ENCODE measurements around the gene CNIH2. TPM values are rescaled to one million over a fixed set of nuclear protein-coding genes. Genes with fewer than 3 reads are reported as not detected.

CNIH2 gene
- total RNA-seq, 1 experiment from 2014 or later, result 8.4 TPM

DNA sequence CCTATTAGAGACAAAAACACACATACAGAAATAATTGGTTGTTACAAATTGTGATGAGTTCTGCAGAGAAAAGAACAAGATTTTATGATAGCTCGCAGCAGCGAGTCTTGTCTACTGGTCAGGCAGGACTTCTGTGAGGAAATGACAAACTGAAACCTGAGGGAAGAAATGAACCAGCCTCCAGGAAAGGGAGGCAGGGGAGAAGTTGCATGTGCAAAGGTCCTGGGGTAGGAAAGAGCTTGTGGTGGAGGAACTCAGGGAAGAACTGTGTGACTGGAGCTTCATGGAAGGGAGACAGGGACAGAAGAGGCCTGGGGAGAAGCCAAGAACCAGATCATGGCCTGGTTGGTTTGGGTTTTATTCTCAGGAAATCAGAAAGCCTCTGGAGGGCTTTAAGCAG lies 18.8 kb upstream of the CNIH2 start:
- no peak for DNase-seq (ENCODE audit: low spot score)

- DNase-seq (ENCODE audit: low spot score), result no peak
These were observed 18.0 kb upstream of the CNIH2 start for GRCh38 chr11:66259956-66260355.

DNA sequence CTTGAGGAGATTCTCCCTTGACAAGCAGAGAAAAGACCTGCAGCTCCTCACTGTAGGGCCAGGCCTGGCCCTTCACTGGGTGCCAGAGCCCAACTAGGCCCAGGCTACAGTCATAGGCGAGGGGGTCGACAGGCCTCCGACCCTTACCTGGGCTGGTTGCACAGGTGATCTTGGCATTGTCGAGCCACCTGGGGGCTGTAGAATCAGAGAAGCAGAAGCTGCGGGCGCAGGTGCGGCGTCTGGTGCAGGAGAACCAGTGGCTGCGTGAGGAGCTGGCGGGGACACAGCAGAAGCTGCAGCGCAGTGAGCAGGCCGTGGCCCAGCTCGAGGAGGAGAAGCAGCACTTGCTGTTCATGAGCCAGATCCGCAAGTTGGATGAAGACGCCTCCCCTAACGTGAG lies 16.4 kb upstream of the CNIH2 start:
- no peak for DNase-seq (ENCODE audit: low spot score)

- DNase-seq (ENCODE audit: low spot score), result no peak
These were observed 15.8 kb upstream of the CNIH2 start for GRCh38 chr11:66262191-66262590.

- DNase-seq (ENCODE audit: low spot score), result no peak
These were observed 15.3 kb upstream of the CNIH2 start for GRCh38 chr11:66262696-66263095.

GRCh38 chr11:66263231-66263630 lies 14.7 kb upstream of the CNIH2 start:
- no peak for DNase-seq (ENCODE audit: low spot score)

- no peak for DNase-seq (ENCODE audit: low spot score)
These were observed 14.2 kb upstream of the CNIH2 start for GRCh38 chr11:66263785-66264184.

- DNase-seq (ENCODE audit: low spot score), result no peak
These were observed 13.6 kb upstream of the CNIH2 start for GRCh38 chr11:66264383-66264782.

GRCh38 chr11:66264914-66265313 lies 13.1 kb upstream of the CNIH2 start:
- no peak for DNase-seq (ENCODE audit: low spot score)

GRCh38 chr11:66265531-66266377 lies 12.2 kb upstream of the CNIH2 start:
- DNase-seq (ENCODE audit: low spot score), result no peak

DNA sequence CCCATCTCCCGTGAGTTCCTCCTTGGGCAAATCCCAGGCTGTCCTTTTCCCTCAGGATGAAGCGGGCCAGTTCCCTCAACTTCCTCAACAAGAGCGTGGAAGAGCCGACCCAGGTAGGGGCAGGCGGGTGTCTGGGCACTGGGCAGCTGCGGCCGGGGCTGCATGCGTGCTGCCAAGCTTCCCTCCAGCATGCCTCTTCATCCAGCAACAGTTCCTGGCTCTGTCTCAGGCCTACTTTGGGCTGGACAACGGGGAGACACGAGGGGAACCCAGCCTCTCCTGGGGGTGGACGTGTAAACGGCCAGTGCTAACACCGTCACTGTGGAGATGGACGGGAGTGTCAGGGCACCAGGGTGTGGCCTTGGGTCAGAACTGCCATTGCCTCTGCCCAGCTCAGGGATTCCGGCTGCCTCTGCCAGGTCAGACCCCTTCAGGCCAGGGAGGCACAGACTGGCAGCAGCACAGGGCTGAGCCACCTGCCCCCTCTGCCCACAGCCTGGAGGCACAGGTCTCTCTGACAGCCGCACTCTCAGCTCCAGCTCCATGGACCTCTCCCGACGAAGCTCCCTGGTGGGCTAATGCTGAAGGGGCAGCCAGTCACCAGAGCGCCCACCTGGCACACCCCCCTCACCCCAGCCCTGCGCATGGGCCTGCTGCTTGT lies 11.5 kb upstream of the CNIH2 start:
- no peak for DNase-seq (ENCODE audit: low spot score)

DNA sequence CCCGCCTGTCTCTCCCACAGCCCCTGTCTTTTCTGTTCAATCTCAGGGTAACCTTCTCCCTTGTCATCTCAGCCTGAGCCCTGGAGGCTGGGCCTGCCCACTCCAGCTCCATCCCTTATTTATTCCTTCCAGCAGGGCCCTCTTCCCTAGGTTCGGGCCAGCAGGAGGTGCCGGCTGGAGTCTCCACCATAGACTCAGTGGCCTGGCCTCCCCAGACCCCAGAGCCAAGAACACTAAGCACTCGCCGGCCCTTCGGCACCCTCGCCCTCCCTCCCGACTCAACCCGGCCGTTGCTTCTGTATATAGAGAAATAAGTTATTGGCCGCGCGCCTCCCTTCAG lies 11.0 kb upstream of the CNIH2 start:
- DNase-seq (ENCODE audit: low spot score), result no peak

GRCh38 chr11:66267379-66268243 lies 10.4 kb upstream of the CNIH2 start:
- peak; percentile 68 for DNase-seq (ENCODE audit: low spot score)

DNA sequence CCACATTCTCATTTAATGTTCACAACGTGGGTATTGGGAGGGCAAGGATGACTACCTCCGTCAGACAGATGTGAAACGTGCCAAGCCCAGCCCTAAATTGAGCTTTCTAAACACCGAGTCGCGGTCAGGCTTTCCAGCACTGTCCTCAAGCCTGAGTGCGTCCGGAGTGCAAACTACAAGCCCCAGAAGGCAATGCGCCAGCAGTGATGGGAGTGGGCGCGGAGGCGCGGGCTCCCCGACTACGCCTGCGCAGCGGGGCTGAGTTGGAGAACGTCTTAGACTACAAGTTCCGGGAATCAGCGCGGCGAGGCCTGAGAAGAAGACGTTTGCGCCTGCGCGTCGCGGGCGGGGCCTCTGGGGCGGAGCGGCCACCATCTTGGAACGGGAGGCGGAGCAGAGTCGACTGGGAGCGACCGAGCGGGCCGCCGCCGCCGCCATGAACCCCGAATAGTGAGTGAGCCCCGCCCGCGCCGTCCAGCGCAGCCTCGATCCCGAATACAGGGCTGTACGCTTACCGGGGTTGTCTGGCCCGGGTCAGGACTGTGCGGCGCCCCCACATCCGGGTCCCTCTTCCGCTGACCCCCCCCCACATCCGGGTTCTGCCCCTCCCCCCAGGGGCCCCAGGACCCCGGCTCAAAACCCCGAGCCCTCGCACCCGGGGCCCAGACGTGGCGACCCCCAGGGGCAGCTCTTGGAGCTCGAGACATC lies 9.6 kb upstream of the CNIH2 start, which contains the start of gene RAB1B:
Gene RAB1B, plus strand, starts transcription at position 396 of the 708 bp plus-strand sequence. Its CDS starts 41 bp downstream, at position 437.
- peak; percentile 99 for DNase-seq (ENCODE audit: low spot score)

DNA sequence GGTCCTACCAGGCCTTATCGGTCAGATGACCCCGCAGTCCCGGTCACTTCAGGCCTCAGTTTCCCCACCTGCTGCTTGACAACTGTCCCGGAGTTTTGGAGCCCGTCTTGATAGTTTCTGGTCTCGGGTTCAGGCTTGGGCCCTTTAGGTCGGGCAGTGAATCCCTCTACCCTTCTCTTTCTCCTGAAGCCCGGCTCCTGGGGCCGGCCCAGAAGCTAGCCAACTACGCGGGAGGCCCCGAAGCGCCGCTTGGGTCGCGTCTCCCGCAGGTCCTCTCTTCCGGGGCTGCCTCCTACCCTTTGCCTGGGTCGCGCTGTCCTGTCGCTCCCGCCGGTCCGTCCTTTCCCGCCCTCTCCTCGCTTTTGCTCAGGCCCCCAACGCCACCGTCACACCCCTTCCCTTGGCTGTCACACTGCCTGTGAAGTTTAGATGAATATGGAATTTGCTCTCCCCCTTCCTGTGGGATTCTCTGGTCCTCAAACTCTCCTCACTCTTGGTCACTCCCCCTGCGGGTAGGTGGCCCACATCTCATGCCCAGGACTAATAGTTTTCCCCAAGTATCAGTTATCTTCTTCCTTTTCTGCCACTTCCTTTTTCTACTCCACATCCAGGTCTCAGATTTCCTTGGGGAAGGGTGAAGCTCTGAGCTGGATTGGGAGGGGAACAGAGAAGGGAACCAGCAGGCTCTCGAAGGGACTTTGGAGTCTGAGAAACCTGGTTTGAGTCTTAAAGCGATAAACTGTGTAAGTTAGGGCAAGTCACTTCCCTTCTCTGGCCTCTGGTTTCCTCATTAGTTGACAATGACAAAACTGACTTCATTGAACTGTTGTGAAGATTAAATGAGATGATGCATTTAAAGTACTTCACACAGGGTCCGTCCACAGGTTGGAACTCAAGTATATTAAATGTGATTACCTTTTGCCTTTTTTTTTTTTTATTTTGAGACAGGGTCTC lies 8.7 kb upstream of the CNIH2 start:
- peak; percentile 45 for DNase-seq (ENCODE audit: low spot score)

- no peak for DNase-seq (ENCODE audit: low spot score)
These were observed 6.2 kb upstream of the CNIH2 start for GRCh38 chr11:66271816-66272215.

GRCh38 chr11:66272596-66272995 lies 5.4 kb upstream of the CNIH2 start:
- DNase-seq (ENCODE audit: low spot score), result no peak

DNA sequence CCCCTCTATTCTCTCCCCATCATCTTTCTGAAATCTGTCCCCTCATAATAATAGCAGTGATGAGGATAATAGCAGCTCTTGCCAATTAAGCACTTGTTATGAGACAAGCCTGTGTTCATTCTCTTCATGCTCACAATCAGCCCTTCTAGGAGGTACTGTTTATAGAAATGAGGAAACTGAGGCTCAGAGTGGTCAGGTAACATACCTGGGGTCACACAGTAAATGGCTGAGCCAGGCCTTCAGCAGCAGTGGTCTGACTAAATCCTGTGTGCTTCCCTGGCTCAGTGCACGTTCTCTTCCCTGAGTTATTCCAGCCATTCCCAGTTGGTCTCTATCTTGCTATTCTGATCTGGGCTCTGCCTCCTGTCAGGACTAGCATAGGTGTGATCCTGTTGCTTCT lies 3.8 kb upstream of the CNIH2 start:
- no peak for DNase-seq (ENCODE audit: low spot score)

- no peak for DNase-seq (ENCODE audit: low spot score)
These were observed 2.6 kb upstream of the CNIH2 start for GRCh38 chr11:66275396-66275795.

DNA sequence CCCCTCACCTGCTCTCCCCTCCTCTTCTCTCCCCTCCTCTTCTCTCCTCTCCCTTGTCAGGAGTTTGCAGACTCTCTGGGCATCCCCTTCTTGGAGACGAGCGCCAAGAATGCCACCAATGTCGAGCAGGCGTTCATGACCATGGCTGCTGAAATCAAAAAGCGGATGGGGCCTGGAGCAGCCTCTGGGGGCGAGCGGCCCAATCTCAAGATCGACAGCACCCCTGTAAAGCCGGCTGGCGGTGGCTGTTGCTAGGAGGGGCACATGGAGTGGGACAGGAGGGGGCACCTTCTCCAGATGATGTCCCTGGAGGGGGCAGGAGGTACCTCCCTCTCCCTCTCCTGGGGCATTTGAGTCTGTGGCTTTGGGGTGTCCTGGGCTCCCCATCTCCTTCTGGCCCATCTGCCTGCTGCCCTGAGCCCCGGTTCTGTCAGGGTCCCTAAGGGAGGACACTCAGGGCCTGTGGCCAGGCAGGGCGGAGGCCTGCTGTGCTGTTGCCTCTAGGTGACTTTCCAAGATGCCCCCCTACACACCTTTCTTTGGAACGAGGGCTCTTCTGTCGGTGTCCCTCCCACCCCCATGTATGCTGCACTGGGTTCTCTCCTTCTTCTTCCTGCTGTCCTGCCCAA lies 1.9 kb upstream of the CNIH2 start:
- no peak for DNase-seq (ENCODE audit: low spot score)

All from H4 (cell line).